ENCODE measurements around the gene SPATA2L. TPM values are rescaled to one million over a fixed set of nuclear protein-coding genes. Genes with fewer than 3 reads are reported as not detected.

The SPATA2L gene
- total and polyA plus RNA-seq, 2 of the 13 experiments (the other 11 are each of a cell fraction or from before 2014, with no cell fraction given): 9.1 to 20.7 TPM

DNA sequence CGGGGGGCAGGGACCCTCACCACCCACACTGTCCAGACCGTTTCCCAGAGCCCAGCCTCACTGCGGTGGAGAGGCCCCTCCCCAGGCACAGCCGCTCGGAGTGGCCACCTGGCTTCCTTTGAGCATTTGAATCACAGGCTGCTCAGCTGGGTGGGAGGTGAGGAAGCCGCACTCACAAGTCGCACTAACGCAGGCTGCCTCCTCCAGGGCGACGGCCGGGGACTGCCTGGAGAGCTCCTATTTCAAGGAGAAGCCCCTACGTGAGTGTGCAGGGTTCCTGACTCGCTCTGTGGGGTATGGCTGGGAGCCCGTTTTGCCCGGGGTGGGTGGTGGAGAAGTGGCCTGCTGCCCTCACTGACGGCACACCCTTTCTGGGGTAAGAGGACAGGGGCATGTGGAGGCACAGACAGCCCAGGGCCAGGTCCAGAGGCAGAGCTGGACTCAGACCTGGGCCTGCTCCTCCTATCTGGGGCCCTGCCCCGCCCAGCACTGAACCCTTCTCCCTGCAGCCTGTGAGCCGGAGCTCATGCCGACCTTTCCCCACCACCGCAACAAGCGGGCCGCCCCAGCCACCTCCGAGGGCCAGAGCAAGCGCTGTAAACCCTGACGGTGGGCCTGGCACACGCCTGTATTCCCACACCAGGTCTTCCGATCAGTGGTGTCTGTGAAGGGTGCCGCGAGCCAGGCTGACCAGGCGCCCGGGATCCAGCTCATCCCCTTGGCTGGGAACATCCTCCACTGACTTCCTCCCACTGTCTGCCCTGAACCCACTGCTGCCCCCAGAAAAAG lies 6.2 kb downstream of the SPATA2L start:
- H3K9ac ChIP-seq (ENCODE audit: insufficient read depth, low read depth, low read length): peak overlapping the region; percentile 54
- no peak overlapping the region for H2AFZ ChIP-seq (ENCODE audit: low read length)
- peak overlapping the region; percentile 58 for H3K27ac ChIP-seq (ENCODE audit: extremely low read length, insufficient read depth, low read length)
- FAIRE-seq (peak; percentile 80), ATAC-seq (peak; percentile 68), DNase-seq (ENCODE audit: low spot score) (peak; percentile 64)
- H4K20me1 ChIP-seq (ENCODE audit: insufficient read depth, low read length): no peaks in the 10 kb centered on the region
- in situ Hi-C loops (cut with HindIII; ENCODE audit: extremely low pct_ligation_motif_present, low pct_unique_long_range_greater_than_20kb): no loop called here
- no peaks in the 10 kb centered on the region for H3K9me3 ChIP-seq (ENCODE audit: low read length)
- peaks cover 69% of the 10 kb centered on the region for H3K4me1 ChIP-seq (ENCODE audit: insufficient read depth, low read length)
- H3K36me3 ChIP-seq (replicated peaks in 1 of 2; ENCODE audit: control insufficient read depth in 1 of 2, insufficient read depth in 2 of 2, low read length in 2 of 2): peaks cover 5 to 14% of the 10 kb centered on the region in 2 experiments; a peak in 2 of 5 replicates
- CTCF ChIA-PET (ENCODE audit: low intra/inter-chr PET ratio, low total read pairs): no interaction called here
- peak overlapping the region; percentile 28 to 65 (median 51) for H3K4me3 ChIP-seq (replicated peaks in 1 of 3; ENCODE audit: insufficient read depth in 1 of 3, low read depth in 2 of 3, low read length in 3 of 3)
- H3K4me2 ChIP-seq (ENCODE audit: low read depth, low read length): peak overlapping the region; percentile 74
- no peaks in the 10 kb centered on the region for H3K27me3 ChIP-seq (ENCODE audit: control insufficient read depth in 1 of 2, insufficient read depth in 2 of 2, low read length in 2 of 2)
- H3K79me2 ChIP-seq (ENCODE audit: insufficient read depth, low read length): peaks cover 2% of the 10 kb centered on the region
- POLR2A ChIA-PET: interaction anchor here (0.6 to 1.8 kb wide), 12 partner anchors 8 to 224 kb away, joined by 3 to 11 read pairs (median 4); partner anchors contain the start of genes CDK10, CHMP1A, MC1R and SPATA33
- BruUV-seq (replicated peaks): no TSS peak
- 12% methylated on average over 29 of the region's 31 CpGs for WGBS (ENCODE audit: low lambda C conversion rate)
- intact Hi-C loops (cut with micrococcal nuclease; ENCODE audit: unreplicated experiment): no loop called here
- TF ChIP-seq MZF1 (CRISPR knock-in tag; IDR thresholded peaks at IDR 0.05; ENCODE audit: borderline replicate concordance) (0 out of 2 replicates have a peak, but pooled peaks have one; percentile 77), ZNF274 (CRISPR knock-in tag; IDR thresholded peaks at IDR 0.05) (peak; percentile 61; the same call in 1 of the 2 replicates), ZNF543 (CRISPR knock-in tag; IDR thresholded peaks at IDR 0.05) (peak; percentile 25; the same call in 1 of the 2 replicates), ZNF335 (CRISPR knock-in tag; IDR thresholded peaks at IDR 0.05) (no peak), ZNF780A (CRISPR knock-in tag; IDR thresholded peaks at IDR 0.05) (no peak), CCAR2 (optimal IDR thresholded peaks at IDR 0.05; ENCODE audit: low read depth, low read length) (no peak), ZFP37 (CRISPR knock-in tag; IDR thresholded peaks at IDR 0.05; ENCODE audit: borderline replicate concordance) (0 out of 2 replicates have a peak, but pooled peaks have one; percentile 69), CBX1 (IDR thresholded peaks at IDR 0.05; ENCODE audit: low read depth) (peak; percentile 50), IKZF4 (CRISPR knock-in tag; IDR thresholded peaks at IDR 0.05; ENCODE audit: borderline replicate concordance, low read depth, not compliant biosample characterization) (peak; percentile 0), RBM22 (optimal IDR thresholded peaks at IDR 0.05; ENCODE audit: low read length) (peak; percentile 69), ARHGAP35 (CRISPR knock-in tag; IDR thresholded peaks at IDR 0.05; ENCODE audit: borderline replicate concordance) (0 out of 2 replicates have a peak, but pooled peaks have one; percentile 41), NONO (IDR thresholded peaks at IDR 0.05) (no peak), NONO (CRISPR knock-in tag; conservative IDR thresholded peaks at IDR 0.05) (peak; percentile 50), CC2D1A (CRISPR knock-in tag; IDR thresholded peaks at IDR 0.05) (no peak), ERF (CRISPR knock-in tag; IDR thresholded peaks at IDR 0.05) (peak; percentile 62), POLR2A (IDR thresholded peaks at IDR 0.05; ENCODE audit: insufficient read depth in 1 of 2, low read depth in 2 of 2, low read length in 2 of 2) (peak in 1 of 2 experiments; percentile 32; a peak in 1 of 4 replicates), HNRNPUL1 (IDR thresholded peaks at IDR 0.05; ENCODE audit: low read depth, low read length) (no peak), ZNF34 (CRISPR knock-in tag; IDR thresholded peaks at IDR 0.05; ENCODE audit: borderline replicate concordance) (no peak)
- TF ChIP-seq, protein P1, sequence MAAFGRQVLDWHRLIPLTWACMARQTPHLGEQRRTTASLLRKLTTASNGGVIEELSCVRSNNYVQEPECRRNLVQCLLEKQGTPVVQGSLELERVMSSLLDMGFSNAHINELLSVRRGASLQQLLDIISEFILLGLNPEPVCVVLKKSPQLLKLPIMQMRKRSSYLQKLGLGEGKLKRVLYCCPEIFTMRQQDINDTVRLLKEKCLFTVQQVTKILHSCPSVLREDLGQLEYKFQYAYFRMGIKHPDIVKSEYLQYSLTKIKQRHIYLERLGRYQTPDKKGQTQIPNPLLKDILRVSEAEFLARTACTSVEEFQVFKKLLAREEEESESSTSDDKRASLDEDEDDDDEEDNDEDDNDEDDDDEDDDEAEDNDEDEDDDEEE (CRISPR knock-in tag; IDR thresholded peaks at IDR 0.05): 0 out of 2 replicates have a peak, but pooled peaks have one; percentile 14
- TF ChIP-seq, protein P2, sequence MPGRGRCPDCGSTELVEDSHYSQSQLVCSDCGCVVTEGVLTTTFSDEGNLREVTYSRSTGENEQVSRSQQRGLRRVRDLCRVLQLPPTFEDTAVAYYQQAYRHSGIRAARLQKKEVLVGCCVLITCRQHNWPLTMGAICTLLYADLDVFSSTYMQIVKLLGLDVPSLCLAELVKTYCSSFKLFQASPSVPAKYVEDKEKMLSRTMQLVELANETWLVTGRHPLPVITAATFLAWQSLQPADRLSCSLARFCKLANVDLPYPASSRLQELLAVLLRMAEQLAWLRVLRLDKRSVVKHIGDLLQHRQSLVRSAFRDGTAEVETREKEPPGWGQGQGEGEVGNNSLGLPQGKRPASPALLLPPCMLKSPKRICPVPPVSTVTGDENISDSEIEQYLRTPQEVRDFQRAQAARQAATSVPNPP (CRISPR knock-in tag; IDR thresholded peaks at IDR 0.05): peak; percentile 85
- TF ChIP-seq, protein P3, sequence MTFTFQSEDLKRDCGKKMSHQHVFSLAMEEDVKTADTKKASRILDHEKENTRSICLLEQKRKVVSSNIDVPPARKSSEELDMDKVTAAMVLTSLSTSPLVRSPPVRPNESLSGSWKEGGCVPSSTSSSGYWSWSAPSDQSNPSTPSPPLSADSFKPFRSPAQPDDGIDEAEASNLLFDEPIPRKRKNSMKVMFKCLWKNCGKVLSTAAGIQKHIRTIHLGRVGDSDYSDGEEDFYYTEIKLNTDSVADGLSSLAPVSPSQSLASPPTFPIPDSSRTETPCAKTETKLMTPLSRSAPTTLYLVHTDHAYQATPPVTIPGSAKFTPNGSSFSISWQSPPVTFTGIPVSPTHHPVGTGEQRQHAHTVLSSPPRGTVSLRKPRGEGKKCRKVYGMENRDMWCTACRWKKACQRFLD (CRISPR knock-in tag; IDR thresholded peaks at IDR 0.05; ENCODE audit: borderline replicate concordance): peak; percentile 78; the same call in 1 of the 2 replicates
